HG02588 (cell line): ENCODE results near the gene MST1R.

Experiments used
- ATAC-seq: cut with Tn5 transposase; IDR thresholded peaks from one replicate; pipeline ENCODE4 v1.9.1; 2021; ENCODE audit warnings: mild to moderate bottlenecking, moderate library complexity; ENCODE audit not compliant: unreplicated experiment

The MST1R gene

DNA sequence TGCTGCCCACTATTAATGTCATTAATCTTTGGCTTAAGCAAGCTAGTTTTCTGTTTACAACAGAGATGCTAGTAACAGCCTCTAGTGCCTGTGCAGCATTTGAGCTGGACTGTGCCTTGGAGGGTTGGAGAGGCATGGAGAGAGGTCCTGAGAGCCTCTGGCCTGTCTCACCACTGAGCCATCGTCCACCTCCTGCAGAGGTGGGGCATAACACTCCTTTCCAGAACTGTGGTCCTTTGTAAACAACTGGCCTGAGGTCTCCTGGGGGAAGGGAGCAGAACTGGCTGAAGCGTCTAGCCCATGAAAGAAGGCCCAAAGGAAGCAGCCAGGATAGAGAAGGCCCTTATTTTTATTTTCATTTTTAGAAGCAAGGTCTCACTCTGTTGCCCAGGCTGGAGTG lies 24.0 kb downstream of the MST1R start:
- no peak for ATAC-seq

DNA sequence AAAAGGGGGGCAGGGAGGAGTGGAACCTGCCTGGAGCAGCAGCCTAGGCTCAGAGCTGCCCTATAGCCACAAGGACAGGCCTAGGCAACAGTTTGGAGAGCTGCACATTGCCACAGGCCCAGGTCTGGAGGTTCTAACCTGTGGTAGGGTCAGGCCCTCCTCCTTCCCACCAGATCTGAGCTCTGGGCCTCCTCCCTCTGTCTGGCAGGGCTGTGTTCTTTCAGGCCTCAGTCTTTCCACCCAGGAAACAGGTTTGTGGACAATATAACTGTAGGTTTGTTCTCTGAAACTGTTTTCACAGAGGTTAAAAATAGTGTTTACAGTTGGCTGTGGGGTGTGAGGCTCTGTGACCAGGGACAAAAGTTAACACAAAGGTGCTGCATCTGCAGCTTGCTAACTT lies 25.0 kb downstream of the MST1R start:
- no peak for ATAC-seq

DNA sequence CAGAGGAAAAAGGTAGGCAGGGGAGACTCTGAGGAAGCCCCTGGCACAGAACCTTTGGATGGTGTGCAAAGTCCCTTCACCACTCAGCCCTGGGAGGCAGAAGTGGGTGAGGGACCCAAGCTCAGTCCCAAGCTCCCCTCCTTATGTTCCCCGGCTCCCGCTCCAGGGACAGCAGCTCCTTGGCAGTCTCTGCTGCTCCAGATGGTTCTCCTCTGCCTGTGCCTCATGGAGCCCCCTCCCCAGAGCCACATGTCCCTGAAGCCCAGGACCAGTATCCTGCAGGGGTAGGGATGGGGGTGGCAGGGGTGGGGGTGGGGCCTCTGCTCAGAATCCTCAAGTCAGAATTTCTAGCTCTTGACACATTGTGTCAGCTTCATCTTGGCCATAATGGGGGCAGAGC lies 26.0 kb downstream of the MST1R start:
- ATAC-seq, result no peak

DNA sequence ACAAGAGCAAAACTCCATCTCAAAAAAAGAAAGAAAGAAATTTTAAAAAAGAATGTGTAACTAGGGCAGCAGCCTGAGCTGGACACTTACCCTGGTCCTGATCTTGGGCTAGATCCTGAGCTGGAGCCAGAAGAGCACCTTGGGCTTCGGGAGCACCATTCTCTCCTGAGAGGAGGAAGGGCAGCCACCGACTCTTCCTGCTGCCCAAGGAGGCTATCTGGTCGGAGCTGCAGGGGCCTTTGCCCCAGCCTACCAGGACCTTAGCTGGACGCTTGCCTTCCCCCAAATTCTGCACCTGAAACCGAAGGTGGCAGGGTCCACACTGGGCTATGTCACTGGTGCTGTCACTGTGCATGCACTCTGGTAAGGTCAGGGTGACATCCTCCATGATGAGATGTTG lies 27.1 kb downstream of the MST1R start:
- ATAC-seq, result no peak

DNA sequence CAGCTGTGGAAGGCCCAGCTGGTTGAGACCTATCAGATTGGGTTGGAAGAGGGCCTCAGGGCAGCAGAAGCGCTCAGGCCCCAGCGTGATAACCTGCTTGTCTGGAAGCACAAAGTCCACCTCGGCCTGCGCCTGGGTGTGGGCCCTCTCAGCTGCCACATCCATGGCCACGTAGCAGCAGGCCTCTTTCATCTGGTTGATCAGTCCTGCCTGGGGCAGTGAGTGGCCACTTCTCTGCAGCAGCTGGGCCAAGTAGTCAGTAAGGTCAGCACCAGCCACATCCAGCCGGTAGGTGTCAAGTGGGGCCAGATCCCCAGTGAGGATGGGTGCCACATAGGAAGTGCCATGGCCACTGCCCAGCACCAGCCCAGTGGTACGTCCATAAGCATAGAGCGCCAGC lies 30.1 kb downstream of the MST1R start:
- ATAC-seq, result no peak

DNA sequence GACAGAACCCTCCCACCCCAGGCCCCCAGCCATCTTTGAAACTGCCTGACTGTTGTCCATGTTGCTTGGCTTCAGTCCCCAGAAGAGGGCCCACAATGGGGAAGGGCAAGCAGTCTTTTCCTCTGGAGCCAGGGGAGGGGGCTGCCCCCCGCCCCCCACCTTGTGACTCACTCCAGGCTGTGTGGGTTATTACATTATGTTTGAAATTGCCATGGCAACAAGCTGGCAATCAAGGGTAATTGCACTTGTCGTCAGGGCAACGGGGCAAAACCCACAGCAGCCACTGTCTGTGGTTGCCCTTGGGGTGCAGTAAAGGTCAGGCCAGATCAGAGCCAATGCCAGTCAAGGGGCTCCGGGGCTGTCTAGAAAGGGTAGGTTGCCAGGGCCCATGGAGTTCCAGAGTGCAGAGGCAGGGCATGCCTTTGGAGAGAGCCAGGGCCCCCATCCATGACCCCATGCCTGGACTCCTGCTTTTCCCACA lies 30.8 kb downstream of the MST1R start:
- no peak for ATAC-seq

DNA sequence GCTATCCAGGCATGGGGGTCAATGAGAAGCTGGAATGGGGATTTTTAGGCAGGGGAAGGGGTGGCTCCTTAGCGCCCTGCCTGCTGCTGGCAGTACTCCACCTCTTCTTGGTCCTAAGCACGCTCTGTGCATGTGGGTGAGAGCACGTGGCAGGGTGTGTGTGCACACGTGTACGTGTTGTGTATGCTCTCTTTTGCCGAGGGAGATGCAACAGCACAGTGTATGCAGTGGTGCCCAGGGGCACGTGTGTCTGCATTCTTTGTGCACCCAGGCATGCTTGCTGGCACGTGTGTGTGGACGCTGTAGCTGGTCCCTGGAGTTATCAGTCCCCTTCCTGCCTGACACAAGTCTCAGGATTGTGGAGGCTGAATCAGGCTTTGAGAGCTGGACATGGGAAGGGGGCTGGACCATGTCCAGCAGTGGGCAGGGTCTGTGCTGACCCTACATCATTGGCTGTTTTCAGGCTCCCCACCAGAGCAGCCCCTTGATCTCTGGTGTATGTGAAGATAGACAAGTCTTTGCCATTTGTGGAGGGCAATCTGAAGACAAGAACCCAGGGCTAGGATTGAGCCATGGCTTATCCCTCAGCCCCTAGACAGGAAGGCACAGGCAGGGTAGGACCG lies 32.0 kb downstream of the MST1R start:
- ATAC-seq, result no peak

DNA sequence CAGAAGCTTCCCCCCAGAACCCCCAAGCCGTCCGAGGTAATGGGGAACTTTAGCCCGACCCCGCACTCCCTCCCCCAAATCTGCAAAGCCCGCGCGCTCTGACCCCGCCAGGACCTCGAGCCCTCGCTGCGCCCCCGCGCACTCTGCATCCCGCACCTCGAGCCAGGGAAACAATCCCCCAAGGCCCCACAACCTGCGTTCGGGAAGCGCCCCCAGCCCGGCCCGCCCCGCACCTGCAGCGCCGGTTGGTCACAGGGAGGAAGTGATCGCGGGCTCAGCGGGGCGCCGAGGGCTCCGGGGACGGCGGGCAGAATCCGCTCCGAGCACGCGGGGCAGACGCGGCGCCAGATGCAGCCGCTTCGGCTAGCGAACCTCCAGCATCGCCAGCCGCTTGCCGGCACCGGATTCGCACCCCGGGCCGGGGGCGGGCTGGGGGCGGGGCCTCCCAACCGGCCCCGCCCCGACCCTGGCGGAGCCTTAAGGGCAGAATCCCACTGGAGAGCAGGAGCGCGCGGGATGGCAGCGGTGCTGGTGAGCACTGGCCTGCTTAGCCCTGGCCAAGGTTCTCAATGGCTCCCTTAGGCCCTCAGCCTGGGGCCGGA lies 34.0 kb downstream of the MST1R start, which contains the start of gene CAMKV:
CAMKV (minus strand) TSS at position 382 of the 602 bp plus-strand sequence. CDS start 7,518 bp downstream, outside the sequence.
- ATAC-seq, result no peak

DNA sequence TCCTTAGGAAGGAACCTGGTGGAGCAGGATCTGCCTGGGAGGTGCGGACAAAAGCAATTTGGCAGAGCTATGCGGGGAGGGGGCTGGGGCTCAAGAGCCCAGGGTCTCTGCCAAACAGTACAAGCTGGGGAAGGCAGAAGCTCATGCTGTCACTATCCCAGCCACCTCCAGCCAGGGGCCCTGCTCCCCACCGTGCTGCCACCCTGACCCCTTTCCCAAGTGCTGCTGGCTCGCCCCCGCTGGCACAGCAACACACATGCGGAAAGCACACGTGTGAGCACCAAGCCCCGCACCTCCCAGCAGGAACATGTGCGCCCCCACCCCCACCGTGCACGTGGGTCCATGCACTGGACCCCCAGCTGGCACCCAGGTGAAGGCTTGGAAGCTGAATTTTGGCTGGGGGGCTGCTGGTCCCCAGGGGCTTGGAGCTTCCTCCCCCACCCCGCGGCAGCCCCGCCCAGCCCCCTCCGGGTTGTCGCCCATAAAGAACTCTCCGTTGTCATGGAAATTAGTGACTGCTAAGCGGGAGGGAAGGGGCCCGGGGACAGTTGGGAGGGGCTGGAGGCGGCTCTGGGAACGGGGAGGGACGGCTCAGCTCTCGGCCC lies 34.7 kb downstream of the MST1R start:
- no peak for ATAC-seq

DNA sequence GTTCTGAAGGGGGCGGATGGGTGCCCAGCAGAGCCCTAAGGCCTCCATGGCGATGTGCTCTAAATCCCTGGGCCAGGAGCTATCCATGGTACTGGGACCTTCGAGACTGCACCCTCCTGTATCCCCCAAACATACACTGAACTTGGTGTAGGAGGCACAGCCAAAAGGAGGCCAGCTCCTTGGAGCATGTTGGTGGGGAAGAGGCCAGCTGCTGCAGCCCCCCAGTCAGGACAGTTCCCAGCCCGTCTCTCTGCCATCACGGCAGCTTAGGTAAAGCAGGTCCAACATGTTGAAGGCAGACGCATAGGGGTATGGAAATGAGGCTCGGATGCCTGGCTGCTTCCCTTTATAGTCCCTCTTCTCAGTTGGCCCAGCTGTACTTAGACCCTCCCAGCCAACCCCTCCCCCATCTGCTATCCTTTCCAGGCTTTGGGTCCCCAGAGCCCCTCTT lies 35.8 kb downstream of the MST1R start:
- no peak for ATAC-seq

DNA sequence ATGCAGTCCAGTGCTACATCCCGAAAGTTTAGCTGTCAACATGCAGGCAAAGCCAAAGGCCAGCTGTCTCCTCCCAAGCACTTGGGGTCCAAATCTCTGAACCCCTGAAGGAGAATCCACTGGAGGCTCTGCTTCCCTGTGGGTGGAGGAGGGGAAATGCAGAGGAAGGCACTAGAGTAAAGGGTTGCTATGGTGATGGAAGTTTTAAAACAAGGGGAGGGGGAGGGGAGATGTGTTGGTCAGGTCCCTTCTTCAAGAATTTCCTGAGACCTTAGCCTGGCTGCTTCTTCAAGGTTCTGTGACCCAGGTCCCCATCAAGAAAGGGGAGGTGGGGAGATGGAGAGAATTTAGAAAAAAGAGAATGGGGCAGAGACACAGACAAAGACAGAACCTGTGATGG lies 36.3 kb downstream of the MST1R start:
- no peak for ATAC-seq

DNA sequence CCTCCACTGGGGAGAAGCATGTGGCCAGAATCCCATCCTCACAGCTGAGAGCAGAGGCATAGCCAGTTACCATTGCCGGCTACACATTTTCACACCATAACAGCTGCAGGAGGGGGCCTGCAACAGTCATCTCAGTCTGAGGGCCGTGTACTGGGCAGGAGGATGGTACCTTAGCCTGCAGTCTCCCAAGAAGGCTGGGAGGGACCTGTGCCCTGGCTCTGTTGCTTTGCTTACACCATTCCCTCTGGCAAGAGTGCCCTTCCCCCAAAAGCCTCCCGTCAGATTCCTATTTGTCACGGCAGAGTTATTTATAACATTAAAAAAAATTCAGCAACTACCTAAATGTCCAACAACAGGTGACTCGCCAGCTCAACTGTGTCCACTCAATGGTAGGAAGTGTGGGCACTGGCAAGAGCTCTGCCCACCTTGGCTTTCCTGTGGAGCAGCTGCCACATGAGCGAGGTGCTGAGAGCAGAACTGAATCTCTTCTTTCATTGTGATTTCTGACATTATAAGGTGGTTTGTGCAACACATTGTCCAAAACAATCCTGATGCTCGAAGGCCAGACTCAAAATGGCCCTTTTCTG lies 38.4 kb downstream of the MST1R start:
- ATAC-seq, result no peak

DNA sequence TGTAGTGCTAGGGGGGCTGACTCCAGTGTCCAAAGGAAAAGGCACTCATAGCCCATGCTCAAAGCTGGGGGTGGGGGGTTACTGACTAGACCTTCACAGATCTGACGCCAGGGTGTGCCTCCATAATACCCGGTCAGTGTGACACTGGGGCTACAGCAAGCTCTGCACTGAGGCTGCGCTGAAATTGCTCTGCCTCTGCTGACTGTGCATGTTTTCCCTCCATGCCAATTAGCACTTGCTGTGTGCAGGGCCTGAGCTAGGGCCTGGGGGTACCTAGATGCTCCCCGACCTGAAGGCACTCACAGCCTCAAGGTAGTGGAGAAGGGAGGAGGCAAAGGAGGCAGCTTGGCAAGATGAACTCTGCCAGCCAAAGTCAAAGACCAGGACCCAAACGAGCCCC lies 39.2 kb downstream of the MST1R start:
- ATAC-seq, result no peak

DNA sequence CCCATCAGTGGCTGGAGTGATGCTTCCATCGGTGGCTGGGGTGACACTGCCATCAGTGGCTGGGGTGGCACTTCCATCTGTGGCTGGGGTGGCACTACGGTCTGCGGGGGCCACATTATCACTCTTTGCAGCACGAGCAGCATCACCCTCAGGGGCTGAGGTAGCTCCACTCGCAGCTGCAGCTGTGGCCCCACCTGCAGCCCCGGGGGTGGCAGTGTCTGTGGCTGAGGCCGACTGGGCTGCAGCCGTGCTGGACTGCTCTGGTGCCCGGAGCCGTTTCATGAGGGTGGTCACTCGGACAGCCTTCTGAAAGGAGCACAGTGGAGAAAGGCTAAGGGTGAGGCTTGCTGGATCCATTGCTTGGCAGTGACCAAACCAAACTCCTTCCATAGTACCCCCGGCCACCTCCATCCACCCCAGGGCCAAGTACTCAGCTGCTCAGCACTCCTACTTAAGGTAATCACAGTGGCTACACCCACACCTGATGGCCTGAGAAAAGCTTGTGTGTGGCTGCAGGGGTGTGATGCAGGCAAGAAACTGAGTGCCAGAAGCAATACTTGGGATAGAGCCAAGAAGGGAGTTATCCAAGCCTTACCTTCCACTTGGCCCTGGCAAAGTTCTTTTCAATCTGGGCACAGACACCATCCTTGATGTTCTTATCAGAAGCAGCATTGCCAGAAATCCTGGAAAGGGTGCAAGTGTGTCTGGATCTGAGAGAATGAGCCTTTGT lies 43.9 kb downstream of the MST1R start:
- no peak for ATAC-seq

DNA sequence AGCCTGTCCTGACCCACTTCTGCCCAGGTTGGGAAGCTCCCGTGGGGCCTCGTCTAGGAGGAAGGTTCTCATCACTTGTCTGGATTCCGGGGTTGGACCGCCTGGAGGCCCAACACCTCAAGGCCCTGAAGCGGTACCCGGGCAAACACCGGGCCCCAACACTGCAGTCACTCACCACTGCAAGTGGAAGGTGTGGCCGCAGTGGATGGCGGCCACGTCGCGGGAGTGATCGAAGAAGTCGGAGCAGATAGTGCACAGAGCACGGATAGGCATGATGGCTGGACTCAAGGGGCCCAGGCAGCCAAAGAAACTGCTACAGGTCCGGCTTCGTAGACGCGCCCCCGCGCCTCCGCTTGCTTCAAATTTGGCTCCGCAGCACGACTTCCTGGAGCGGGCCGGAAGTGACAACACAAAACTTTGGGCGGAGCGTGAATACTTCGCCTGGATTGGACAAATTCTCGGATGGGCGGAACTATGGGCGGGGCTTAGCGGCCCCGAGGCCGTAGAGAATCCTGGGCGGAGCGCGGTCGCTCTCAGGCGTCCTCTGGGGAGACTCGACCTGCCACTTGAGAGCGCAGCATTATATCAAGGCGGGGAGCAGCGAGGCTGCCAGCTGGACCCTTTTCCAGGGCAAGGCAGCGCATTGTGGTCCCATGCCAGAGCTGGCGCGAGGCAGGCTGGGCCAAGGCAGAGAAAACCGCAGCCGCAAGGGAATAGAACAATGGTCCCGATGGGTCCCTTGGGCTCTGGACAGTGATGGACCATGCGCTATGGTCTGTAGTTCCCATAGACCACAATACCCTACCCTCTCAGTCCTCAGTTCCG lies 47.3 kb downstream of the MST1R start, which contains the start of gene TRAIP:
TRAIP (minus strand) TSS at position 384 of the 825 bp plus-strand sequence; CDS start at position 273, 111 bp downstream.
- ATAC-seq, result peak; percentile 89

DNA sequence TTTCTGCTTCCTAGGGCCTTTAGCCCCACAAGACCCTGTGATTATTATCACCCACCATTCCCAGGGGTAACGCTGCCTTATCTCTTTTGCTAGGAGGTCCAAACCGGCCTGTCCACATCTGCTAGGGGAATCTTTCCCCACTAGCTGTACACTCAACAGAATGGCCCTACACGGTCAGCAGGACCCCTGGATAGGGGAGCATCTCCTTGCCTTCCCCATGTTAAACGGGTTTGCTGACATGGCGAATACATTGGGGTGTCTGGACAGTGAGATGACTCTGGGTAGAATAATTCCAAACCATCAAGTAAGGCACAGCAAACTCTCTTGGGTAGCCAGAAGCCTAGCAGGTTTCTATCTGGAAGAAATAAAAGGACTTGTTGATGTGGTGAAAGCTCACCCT lies 48.0 kb downstream of the MST1R start:
- no peak for ATAC-seq

DNA sequence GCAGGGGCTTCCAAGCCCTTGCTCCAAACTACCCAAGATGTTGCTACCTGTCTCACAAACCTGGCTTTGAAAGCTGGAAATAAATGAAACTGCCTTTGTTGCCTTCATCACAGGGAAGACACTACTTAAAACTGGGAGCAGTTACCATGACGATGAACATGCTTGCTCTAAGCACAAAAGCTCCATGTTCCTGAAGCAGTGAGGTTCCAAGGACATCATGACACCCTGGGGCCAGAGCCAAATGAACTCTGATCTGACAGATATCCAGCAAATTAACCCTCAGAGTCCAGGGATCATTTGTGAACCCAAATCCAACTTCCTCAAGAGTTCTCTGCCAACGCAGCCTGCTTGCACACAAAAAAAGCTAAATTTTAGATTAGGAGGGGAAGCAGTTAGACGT lies 58.0 kb downstream of the MST1R start:
- no peak for ATAC-seq

DNA sequence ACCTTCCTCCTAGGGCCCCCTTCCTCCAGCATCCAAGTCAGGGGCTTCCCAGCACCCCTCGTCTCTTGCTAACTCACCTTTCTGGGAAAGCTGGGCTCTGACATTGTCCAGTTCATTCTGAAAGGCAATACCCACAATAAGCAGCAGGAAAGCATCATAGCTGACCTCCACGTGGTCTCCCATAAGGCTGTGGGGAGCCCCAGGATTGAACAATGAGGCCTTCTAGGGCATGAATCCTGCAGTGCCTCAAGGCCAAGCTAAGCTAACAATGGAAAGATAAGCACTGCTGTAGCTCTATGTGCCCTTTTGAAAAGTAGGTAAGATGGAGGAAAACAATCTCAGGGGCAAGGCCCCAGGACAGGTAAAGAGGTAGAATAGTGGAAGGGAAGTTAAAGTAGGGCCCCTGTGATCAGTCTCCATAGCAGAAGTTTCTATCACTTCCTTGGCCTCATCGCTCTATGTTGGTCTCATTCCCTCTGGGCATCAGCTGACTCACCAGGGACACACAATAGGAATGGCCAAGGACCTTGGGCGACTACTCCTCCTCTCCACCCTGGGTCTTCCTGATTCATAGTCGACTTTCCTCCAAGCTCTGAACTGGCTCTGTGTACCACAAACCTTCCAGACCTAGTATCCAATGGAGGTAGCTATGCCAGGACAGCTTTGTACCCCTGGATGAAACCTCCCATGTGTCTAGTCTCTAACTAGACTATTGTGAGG lies 59.0 kb downstream of the MST1R start:
- no peak for ATAC-seq

DNA sequence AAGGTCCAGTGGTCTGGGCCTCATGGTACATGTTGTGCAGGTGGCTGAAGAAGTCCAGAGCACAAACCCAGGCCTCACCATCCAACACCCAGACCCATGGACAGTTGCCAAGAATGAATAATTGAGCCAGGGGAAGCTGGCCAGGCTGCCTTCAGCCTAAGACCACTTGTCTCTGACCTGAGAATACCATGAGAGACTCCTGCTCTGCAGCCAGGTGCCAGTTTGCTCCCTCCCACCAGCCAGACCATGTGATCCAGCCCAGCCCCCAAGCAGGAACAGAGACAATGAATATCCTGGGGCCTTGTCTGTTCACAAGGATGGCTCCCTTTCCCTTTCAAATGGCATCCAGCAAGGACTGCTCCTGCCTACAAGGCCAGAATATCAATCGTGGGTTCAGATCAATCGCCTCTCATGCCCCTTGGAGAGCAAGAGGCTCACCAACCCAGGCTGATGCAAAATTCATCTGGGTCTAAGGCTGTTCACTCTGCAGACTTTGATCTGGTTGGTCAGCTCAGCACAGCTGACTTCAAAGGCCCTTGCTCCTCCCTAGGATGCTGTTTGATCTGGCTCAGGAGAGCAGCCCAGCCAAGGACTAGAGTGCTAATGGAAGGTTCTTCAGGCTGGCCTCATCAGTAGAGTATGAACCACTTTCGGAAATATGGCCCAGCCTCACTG lies 60.7 kb downstream of the MST1R start:
- ATAC-seq, result no peak
